Measurements from ENCODE around the gene GCLC.

DNA sequence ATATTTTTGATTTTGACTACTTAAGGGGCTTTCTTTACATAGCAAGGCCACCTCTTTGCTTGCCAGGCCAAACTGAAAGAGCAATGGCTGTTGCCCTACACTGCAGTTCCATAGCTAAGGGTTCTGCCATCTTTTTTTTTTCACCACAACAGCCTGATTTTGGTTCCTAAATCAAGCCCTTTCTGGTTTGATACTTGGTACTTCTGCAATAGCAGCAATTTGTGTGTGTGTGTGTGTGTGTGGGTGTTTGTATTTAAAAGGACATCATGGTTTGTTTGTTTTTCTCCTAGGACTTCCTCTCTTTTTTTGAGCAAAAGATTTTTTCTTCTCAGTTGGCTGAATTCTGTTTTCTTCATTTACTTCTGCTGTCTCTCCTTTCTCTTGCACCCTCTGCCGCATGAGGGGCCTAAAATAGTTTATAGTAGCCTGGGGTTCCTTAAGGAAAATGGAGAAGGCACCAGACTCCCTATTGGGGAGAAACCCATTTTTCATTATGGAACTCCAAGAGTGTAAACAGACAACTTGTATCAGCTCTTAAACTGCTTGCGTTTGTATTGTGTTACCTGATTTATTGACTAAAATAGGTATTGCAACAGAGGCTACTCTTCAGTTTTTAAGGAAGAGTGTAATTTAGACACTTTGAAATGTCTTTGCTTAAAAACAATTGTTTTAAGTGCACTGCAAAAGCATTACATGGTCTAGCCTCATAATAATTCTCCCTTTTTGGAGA lies 12.2 kb upstream of the GCLC start:
- TF ChIP-seq, protein P1, sequence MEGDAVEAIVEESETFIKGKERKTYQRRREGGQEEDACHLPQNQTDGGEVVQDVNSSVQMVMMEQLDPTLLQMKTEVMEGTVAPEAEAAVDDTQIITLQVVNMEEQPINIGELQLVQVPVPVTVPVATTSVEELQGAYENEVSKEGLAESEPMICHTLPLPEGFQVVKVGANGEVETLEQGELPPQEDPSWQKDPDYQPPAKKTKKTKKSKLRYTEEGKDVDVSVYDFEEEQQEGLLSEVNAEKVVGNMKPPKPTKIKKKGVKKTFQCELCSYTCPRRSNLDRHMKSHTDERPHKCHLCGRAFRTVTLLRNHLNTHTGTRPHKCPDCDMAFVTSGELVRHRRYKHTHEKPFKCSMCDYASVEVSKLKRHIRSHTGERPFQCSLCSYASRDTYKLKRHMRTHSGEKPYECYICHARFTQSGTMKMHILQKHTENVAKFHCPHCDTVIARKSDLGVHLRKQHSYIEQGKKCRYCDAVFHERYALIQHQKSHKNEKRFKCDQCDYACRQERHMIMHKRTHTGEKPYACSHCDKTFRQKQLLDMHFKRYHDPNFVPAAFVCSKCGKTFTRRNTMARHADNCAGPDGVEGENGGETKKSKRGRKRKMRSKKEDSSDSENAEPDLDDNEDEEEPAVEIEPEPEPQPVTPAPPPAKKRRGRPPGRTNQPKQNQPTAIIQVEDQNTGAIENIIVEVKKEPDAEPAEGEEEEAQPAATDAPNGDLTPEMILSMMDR (conservative IDR thresholded peaks at IDR 0.05; ENCODE audit: low read depth, low read length): no peak
- no peak for TF ChIP-seq EZH2 (IDR thresholded peaks at IDR 0.05; ENCODE audit: borderline replicate concordance, low read depth, low read length, poor library complexity, severe bottlenecking)

Data from A673 (cell line).